ENCODE results near the gene HSD17B11.

GRCh38 chr4:87410679-87411078, 19.7 kb upstream of the HSD17B11 start:
- no peak for TF ChIP-seq POLR2A (IDR thresholded peaks at IDR 0.05; ENCODE audit: low read depth, low read length)
- TF ChIP-seq TAF1 (IDR thresholded peaks at IDR 0.05; ENCODE audit: borderline replicate concordance, low read depth, low read length): no peak
